GM18502 (cell line): Measurements from ENCODE around the gene GASK1B.

Experiments
- ATAC-seq: cut with Tn5 transposase; IDR thresholded peaks from one replicate; pipeline ENCODE4 v1.9.1; 2021; ENCODE audit warnings: mild to moderate bottlenecking; ENCODE audit not compliant: unreplicated experiment, poor library complexity

The GASK1B gene

GRCh38 chr4:158189422-158189821, 16.6 kb upstream of the GASK1B start:
- ATAC-seq = no peak

- ATAC-seq = no peak
Measured at GRCh38 chr4:158186815-158187214, 14.0 kb upstream of the GASK1B start.

GRCh38 chr4:158182736-158183135, 9.9 kb upstream of the GASK1B start:
- no peak for ATAC-seq

GRCh38 chr4:158181906-158182305, 9.1 kb upstream of the GASK1B start:
- no peak for ATAC-seq

- no peak for ATAC-seq
Measured at GRCh38 chr4:158179465-158179864, 6.6 kb upstream of the GASK1B start.

- no peak for ATAC-seq
Measured at GRCh38 chr4:158176776-158177175, 4.0 kb upstream of the GASK1B start.

GRCh38 chr4:158176108-158176507, 3.3 kb upstream of the GASK1B start:
- ATAC-seq = no peak

GRCh38 chr4:158170691-158171561, 1.9 kb downstream of the GASK1B start:
- peak; percentile 47 for ATAC-seq

GRCh38 chr4:158169931-158170690, 2.7 kb downstream of the GASK1B start:
- ATAC-seq = peak; percentile 3

GRCh38 chr4:158169506-158169905, 3.3 kb downstream of the GASK1B start:
- ATAC-seq = no peak

GRCh38 chr4:158168606-158169005, 4.2 kb downstream of the GASK1B start:
- no peak for ATAC-seq

- ATAC-seq = no peak
Measured at GRCh38 chr4:158166701-158167100, 6.1 kb downstream of the GASK1B start.

GRCh38 chr4:158164768-158165213, 8.0 kb downstream of the GASK1B start:
- ATAC-seq = no peak

- ATAC-seq = no peak
Measured at GRCh38 chr4:158163941-158164767, 8.7 kb downstream of the GASK1B start.

- no peak for ATAC-seq
Measured at GRCh38 chr4:158162631-158163030, 10.2 kb downstream of the GASK1B start.

GRCh38 chr4:158161551-158162354, 11.1 kb downstream of the GASK1B start:
- no peak for ATAC-seq

- ATAC-seq = no peak
Measured at GRCh38 chr4:158159718-158160094, 13.1 kb downstream of the GASK1B start.

- ATAC-seq = peak; percentile 62
Measured at GRCh38 chr4:158159054-158159717, 13.6 kb downstream of the GASK1B start.

GRCh38 chr4:158157412-158157811, 15.4 kb downstream of the GASK1B start:
- no peak for ATAC-seq
